Measurements from ENCODE around the gene NRXN3. TPM values are rescaled to one million over a fixed set of nuclear protein-coding genes. Genes with fewer than 3 reads are reported as not detected.

Gene NRXN3
- total and polyA plus RNA-seq, 7 donors, result 0.06 to 0.74 (median 0.15) TPM

DNA sequence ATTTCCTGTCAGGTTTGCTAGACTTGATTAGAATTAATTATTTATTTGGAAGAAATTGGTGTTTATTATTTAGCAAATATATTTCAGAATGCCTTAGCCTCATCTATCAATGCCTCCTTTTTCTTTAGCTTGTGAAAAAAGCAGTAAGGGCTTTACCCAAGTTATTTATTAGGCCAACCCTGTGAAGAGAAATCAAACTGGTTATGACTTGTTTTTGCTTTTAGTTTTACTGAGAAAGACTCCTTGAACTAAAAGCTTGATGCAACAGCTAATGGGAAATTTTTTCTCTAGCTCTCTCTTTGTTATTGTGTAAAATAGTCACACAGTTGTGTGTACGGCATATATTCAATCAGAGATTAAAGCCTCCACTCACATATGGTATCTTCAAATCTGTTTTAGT lies 1734.3 kb downstream of the NRXN3 start:
- Histone ChIP-seq H3K9me3 (no peaks in the 10 kb centered on the region), H3K36me3 (ENCODE audit: insufficient read depth in 1 of 2, low read depth in 1 of 2) (no peaks in the 10 kb centered on the region), H3K4me3 (no peak overlapping the region), H3K4me1 (no peaks in the 10 kb centered on the region), H3K27me3 (ENCODE audit: insufficient read depth in 3 of 3, low read length in 2 of 3) (no peaks in the 10 kb centered on the region), H3K27ac (no peak overlapping the region)
- WGBS, 3 donors, result 88 to 94% (median 88%) methylated on average over 1 of the region's 1 CpG
- no peak for DNase-seq
- intact Hi-C loops (cut with DNase I), result no loop called here
- TF ChIP-seq CTCF (IDR thresholded peaks at IDR 0.05), result no peak
- ATAC-seq, result no peak

GRCh38 chr14:79906994-79907393 lies 1736.8 kb downstream of the NRXN3 start:
- no peak for TF ChIP-seq CTCF (IDR thresholded peaks at IDR 0.05)
- H3K4me1 ChIP-seq, result no peaks in the 10 kb centered on the region
- H3K27ac ChIP-seq, result no peak overlapping the region
- no peak overlapping the region for H3K4me3 ChIP-seq
- WGBS, 3 donors, result 66 to 80% (median 77%) methylated on average over 1 of the region's 1 CpG
- no peaks in the 10 kb centered on the region for H3K27me3 ChIP-seq (ENCODE audit: insufficient read depth in 3 of 3, low read length in 2 of 3)
- ATAC-seq (no peak), DNase-seq (no peak)
- intact Hi-C loops (cut with DNase I), result no loop called here
- no peaks in the 10 kb centered on the region for H3K36me3 ChIP-seq (ENCODE audit: insufficient read depth in 1 of 2, low read depth in 1 of 2)
- H3K9me3 ChIP-seq, result no peaks in the 10 kb centered on the region

GRCh38 chr14:79910086-79910485 lies 1739.9 kb downstream of the NRXN3 start:
- 56 to 62% (median 60%) methylated on average over 2 of the region's 2 CpGs for WGBS, 3 donors
- no peak for TF ChIP-seq CTCF (IDR thresholded peaks at IDR 0.05)
- Histone ChIP-seq H3K27ac (no peak overlapping the region), H3K9me3 (no peaks in the 10 kb centered on the region), H3K36me3 (ENCODE audit: insufficient read depth in 1 of 2, low read depth in 1 of 2) (no peaks in the 10 kb centered on the region), H3K27me3 (ENCODE audit: insufficient read depth in 3 of 3, low read length in 2 of 3) (no peaks in the 10 kb centered on the region), H3K4me3 (no peak overlapping the region), H3K4me1 (no peaks in the 10 kb centered on the region)
- ATAC-seq (no peak), DNase-seq (no peak)
- intact Hi-C loops (cut with DNase I), result no loop called here

DNA sequence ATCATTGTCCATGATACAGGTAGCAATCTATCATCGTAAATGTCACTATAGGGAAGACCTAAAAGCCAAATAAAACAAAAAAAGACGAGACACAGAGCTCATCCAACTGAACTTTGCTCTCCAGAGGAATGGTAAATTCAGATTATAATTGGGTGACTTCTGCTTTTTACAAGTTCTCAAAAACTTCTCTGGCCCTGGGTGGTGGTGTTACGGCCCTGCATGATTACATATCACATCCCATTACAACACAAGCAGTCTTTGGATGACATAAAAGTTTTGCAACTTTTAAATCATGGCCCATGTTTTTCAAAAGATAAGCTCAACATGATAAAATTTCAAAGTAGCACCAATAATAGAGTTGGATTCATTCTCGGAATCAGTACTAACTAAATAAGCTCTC lies 1741.6 kb downstream of the NRXN3 start:
- Histone ChIP-seq H3K27ac (no peak overlapping the region), H3K4me1 (no peaks in the 10 kb centered on the region), H3K4me3 (no peak overlapping the region), H3K36me3 (ENCODE audit: insufficient read depth in 1 of 2, low read depth in 1 of 2) (no peaks in the 10 kb centered on the region), H3K9me3 (no peaks in the 10 kb centered on the region), H3K27me3 (ENCODE audit: insufficient read depth in 3 of 3, low read length in 2 of 3) (no peaks in the 10 kb centered on the region)
- DNase-seq (no peak), ATAC-seq (no peak)
- intact Hi-C loops (cut with DNase I), result no loop called here
- TF ChIP-seq CTCF (IDR thresholded peaks at IDR 0.05), result no peak
- 78 to 82% (median 79%) methylated on average over 4 of the region's 4 CpGs for WGBS, 3 donors

DNA sequence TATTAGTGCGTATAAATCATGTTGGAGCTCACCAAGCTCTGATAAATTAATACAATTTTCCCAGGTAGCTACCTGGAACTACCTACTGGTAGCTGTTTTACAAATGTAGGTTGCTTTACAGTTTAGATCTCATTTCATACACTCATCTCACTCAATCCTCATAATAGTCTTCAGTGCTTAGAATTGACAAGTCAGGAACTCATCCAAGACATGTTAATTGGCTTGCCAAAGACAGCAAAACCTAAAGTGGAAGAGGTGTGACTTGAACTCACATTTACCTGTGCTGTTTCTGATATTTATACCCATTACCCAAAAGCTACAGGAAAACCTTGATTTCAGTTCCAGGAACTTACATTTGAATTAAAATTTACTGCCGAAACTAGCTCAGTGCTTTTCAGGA lies 1744.4 kb downstream of the NRXN3 start:
- WGBS, 3 donors, result 92 to 95% (median 94%) methylated on average over 2 of the region's 2 CpGs
- Histone ChIP-seq H3K4me1 (no peaks in the 10 kb centered on the region), H3K9me3 (no peaks in the 10 kb centered on the region), H3K27ac (no peak overlapping the region), H3K27me3 (ENCODE audit: insufficient read depth in 3 of 3, low read length in 2 of 3) (no peaks in the 10 kb centered on the region), H3K4me3 (no peak overlapping the region), H3K36me3 (ENCODE audit: insufficient read depth in 1 of 2, low read depth in 1 of 2) (no peaks in the 10 kb centered on the region)
- intact Hi-C loops (cut with DNase I), result no loop called here
- TF ChIP-seq CTCF (IDR thresholded peaks at IDR 0.05), result no peak
- DNase-seq (no peak), ATAC-seq (no peak)

Data from psoas muscle (tissue), 8 donors.